Ishikawa (cell line): ENCODE measurements around the gene ENDOG.

Experiments
- CEBPB ChIP-seq: IDR thresholded peaks from 2 replicates; pipeline ENCODE4 v1.6.1; 2012
- CREB1 ChIP-seq: IDR thresholded peaks from 2 replicates; pipeline ENCODE4 v1.6.1; 2012; ENCODE audit warnings: low read depth
- EGR1 ChIP-seq: IDR thresholded peaks from 2 replicates; pipeline ENCODE4 v1.6.1; 2012
- EP300 ChIP-seq: IDR thresholded peaks from 2 replicates; pipeline ENCODE4 v1.6.1; 2012; ENCODE audit warnings: borderline replicate concordance
- FOXM1 ChIP-seq: IDR thresholded peaks from 2 replicates; pipeline ENCODE4 v1.6.1; 2012; ENCODE audit warnings: low read depth, borderline replicate concordance
- MAX ChIP-seq: IDR thresholded peaks from 2 replicates; pipeline ENCODE4 v1.6.1; 2012
- NFIC ChIP-seq: IDR thresholded peaks from 2 replicates; pipeline ENCODE4 v1.6.1; 2012
- RAD21 ChIP-seq: IDR thresholded peaks from 2 replicates; pipeline ENCODE4 v1.6.1; 2012; ENCODE audit warnings: low read depth
- REST ChIP-seq: IDR thresholded peaks from 2 replicates; pipeline ENCODE4 v1.6.1; 2012; ENCODE audit warnings: low read depth, mild to moderate bottlenecking
- TAF1 ChIP-seq: IDR thresholded peaks from 2 replicates; pipeline ENCODE4 v1.6.1; 2012; ENCODE audit warnings: low read depth, mild to moderate bottlenecking
- TCF12 ChIP-seq: IDR thresholded peaks from 2 replicates; pipeline ENCODE4 v1.6.1; 2012; ENCODE audit warnings: low read depth
- TEAD4 ChIP-seq: IDR thresholded peaks from 2 replicates; pipeline ENCODE4 v1.6.1; 2012
- YY1 ChIP-seq: IDR thresholded peaks from 2 replicates; pipeline ENCODE4 v1.6.1; 2012; ENCODE audit warnings: low read depth
- ZBTB7A ChIP-seq: IDR thresholded peaks from 2 replicates; pipeline ENCODE4 v1.6.1; 2012; ENCODE audit warnings: low read depth
- TF ChIP-seq, protein P1 (sequence below): IDR thresholded peaks from 2 replicates; pipeline ENCODE4 v1.6.1; 2012

The ENDOG gene

DNA sequence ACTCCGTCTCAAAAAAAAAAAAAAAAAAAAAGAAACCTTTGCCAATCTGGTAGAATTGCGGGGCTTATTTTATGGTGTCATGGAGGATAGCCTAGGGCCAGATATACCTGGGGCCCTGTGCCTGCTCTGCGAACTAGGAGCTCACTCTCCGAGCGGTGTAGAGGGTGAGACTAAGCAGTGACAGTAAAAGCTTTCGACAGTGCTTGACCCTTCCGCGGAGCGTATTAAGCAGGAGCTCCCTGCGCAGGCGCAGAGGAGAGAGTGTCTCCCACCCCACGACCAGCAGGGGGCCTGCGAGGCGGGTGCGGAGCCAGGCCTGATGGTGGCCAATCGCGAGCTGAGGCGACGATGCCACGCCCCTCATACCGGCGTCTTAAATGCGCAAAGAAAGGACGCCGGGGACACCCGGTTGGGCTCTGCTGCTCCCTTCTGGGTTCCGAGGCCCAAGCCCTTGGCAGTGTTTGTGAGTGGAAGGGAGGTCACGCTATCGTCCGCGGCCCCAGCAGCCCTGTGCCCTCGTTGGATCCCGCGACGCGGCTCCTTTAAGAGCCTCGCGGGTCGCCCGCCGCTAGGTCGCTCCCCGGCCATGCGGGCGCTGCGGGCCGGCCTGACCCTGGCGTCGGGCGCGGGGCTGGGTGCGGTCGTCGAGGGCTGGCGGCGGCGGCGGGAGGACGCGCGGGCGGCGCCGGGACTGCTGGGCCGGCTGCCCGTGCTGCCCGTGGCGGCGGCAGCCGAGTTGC is at the start of gene ENDOG:
TSS of gene ENDOG (plus strand) at position 402 of the 740 bp plus-strand sequence. CDS start at position 587, 185 bp downstream.
- TF ChIP-seq, protein P1, sequence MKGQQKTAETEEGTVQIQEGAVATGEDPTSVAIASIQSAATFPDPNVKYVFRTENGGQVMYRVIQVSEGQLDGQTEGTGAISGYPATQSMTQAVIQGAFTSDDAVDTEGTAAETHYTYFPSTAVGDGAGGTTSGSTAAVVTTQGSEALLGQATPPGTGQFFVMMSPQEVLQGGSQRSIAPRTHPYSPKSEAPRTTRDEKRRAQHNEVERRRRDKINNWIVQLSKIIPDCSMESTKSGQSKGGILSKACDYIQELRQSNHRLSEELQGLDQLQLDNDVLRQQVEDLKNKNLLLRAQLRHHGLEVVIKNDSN, result no peak
- no peak for TF ChIP-seq REST
- TF ChIP-seq YY1, result no peak; the same call in 1 of the 2 replicates
- TF ChIP-seq TAF1, result peak; percentile 72; the same call in 1 of the 2 replicates
- TF ChIP-seq ZBTB7A, result 0 out of 2 replicates have a peak, but pooled peaks have one; percentile 18

GRCh38 chr9:128768606-128769005 is 49.7 kb upstream of the ENDOG start:
- TF ChIP-seq TAF1 (no peak), TEAD4 (no peak), REST (no peak), ZBTB7A (no peak), FOXM1 (no peak), TCF12 (no peak), RAD21 (no peak), EP300 (no peak), CEBPB (no peak), EGR1 (no peak), CREB1 (no peak), MAX (no peak), NFIC (no peak), YY1 (no peak)
- TF ChIP-seq, protein P1, result no peak

GRCh38 chr9:128770286-128771030 is 47.8 kb upstream of the ENDOG start:
- TF ChIP-seq EGR1, result no peak

DNA sequence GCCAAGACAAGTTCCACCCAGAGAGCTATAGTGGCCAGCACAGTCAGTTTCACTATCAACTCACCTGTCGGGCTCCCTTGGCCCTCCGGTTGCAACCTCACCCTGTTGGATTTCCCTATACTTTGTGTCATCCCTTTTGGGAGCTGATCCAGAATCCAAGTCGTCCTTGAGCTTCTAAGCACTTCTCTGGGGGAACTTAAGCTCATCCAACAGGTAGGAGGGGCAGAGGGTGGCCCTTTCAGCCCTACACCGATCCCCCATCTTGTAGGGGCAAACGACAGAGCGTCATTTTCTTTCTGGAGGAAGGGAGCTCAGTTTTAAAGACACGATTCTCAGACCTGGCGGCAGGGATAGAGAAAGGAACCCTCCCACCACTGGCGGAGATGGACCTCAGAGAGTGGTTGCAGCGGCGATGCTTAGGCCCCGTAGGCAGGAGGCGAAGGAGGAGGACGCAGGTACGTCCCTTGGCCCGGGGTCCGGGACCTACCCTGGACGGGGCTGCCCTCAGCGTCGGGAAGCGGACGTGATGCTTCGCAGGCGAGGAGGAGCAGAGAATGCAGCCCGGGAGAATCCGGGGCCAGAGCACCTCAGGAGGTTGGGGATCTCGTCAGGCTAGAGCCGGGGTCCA is 47.1 kb upstream of the ENDOG start:
- TF ChIP-seq EGR1, result no peak
- no peak for TF ChIP-seq RAD21
- TF ChIP-seq TAF1, result no peak
- TF ChIP-seq, protein P1, result no peak
- no peak for TF ChIP-seq TCF12
- TF ChIP-seq FOXM1, result no peak
- no peak for TF ChIP-seq TEAD4

GRCh38 chr9:128771745-128772519 is 46.4 kb upstream of the ENDOG start, which contains the start of gene ZER1:
TSS of gene ZER1 (minus strand) at chr9:128771927. CDS start at chr9:128755565, 16,362 bp downstream.
- TF ChIP-seq FOXM1, result no peak
- TF ChIP-seq CEBPB, result no peak; the same call in 1 of the 2 replicates
- TF ChIP-seq TAF1, result peak; percentile 93
- TF ChIP-seq TEAD4, result no peak; the same call in 1 of the 2 replicates
- TF ChIP-seq MAX, result peak; percentile 65
- TF ChIP-seq EGR1, result peak; percentile 42
- peak; percentile 57; the same call in 1 of the 2 replicates for TF ChIP-seq TCF12
- TF ChIP-seq RAD21, result no peak; the same call in 1 of the 2 replicates
- TF ChIP-seq EP300, result no peak
- no peak for TF ChIP-seq YY1
- TF ChIP-seq NFIC, result no peak
- peak; percentile 48; the same call in 1 of the 2 replicates for TF ChIP-seq ZBTB7A
- TF ChIP-seq, protein P1, result peak; percentile 50; the same call in 1 of the 2 replicates
- TF ChIP-seq REST, result no peak
- peak; percentile 78 for TF ChIP-seq CREB1
